Hepatocyte (in vitro differentiated cells): ENCODE data around the gene MYO18B. TPM values are rescaled to one million over a fixed set of nuclear protein-coding genes. Genes with fewer than 3 reads are reported as not detected.
"Not testable (repeated sequence)": the region's sequence is repeated elsewhere in the genome, so short reads cannot be mapped to it uniquely, and the experiment has no call there.

ENCODE experiments used
- DNase-seq: peaks from one replicate; pipeline ENCODE4 v3.0.0-alpha.2; 2016; ENCODE audit warnings: low spot score
- H2AFZ ChIP-seq: fragments of 200-600 bp; sonication (generic); 2 replicates; pipeline ENCODE4 v1.6.0; 2016; ENCODE audit warnings: antibody characterized with exemption, mild to moderate bottlenecking
- H3K27ac ChIP-seq: fragments of 200-600 bp; sonication (generic); 2 replicates; pipeline ENCODE4 v1.5.1; 2016; ENCODE audit warnings: mild to moderate bottlenecking
- H3K27me3 ChIP-seq: fragments of 200-600 bp; sonication (generic); 2 replicates; pipeline ENCODE4 v1.6.1; 2016
- H3K36me3 ChIP-seq: fragments of 200-600 bp; sonication (generic); replicated peaks from 2 replicates; pipeline ENCODE4 v1.5.1; 2016; ENCODE audit warnings: low read depth; ENCODE audit not compliant: insufficient read depth
- H3K4me1 ChIP-seq: fragments of 200-600 bp; sonication (generic); 2 replicates; pipeline ENCODE4 v1.5.1; 2016; ENCODE audit warnings: mild to moderate bottlenecking, moderate library complexity; ENCODE audit not compliant: insufficient read depth
- H3K4me2 ChIP-seq: fragments of 200-600 bp; sonication (generic); 2 replicates; pipeline ENCODE4 v1.6.0; 2016
- H3K4me3 ChIP-seq: fragments of 200-600 bp; sonication (generic); 2 replicates; pipeline ENCODE4 v1.5.1; 2016; ENCODE audit warnings: mild to moderate bottlenecking
- H3K79me2 ChIP-seq: fragments of 200-600 bp; sonication (generic); 2 replicates; pipeline ENCODE4 v1.6.0; 2017; ENCODE audit warnings: mild to moderate bottlenecking
- H3K9me2 ChIP-seq: fragments of 200-600 bp; sonication (generic); replicated peaks from 2 replicates; pipeline ENCODE4 v1.6.0; 2017; ENCODE audit warnings: mild to moderate bottlenecking; ENCODE audit not compliant: insufficient read depth
- H3K9me3 ChIP-seq: fragments of 200-600 bp; sonication (generic); 2 replicates; pipeline ENCODE4 v1.5.1; 2016; ENCODE audit warnings: low read depth, mild to moderate bottlenecking
- H4K20me1 ChIP-seq: fragments of 200-600 bp; sonication (generic); 2 replicates; pipeline ENCODE4 v1.6.0; 2016; ENCODE audit warnings: mild to moderate bottlenecking; ENCODE audit not compliant: insufficient read depth, poor library complexity, severe bottlenecking
- EZH2 ChIP-seq: fragments of 200-600 bp; sonication (generic); IDR thresholded peaks from 2 replicates; pipeline ENCODE4 v1.6.1; 2016; ENCODE audit warnings: antibody characterized with exemption, mild to moderate bottlenecking, borderline replicate concordance
- EZH2phosphoT487 ChIP-seq: fragments of 200-600 bp; sonication (generic); IDR thresholded peaks from one replicate; pipeline ENCODE4 v1.6.1; 2018; ENCODE audit warnings: antibody characterized with exemption, mild to moderate bottlenecking, low read depth, moderate library complexity; ENCODE audit not compliant: unreplicated experiment, severe bottlenecking
- WGBS: methylation state at CpG from one replicate; pipeline ENCODE4 v1.1.6; 2016; ENCODE audit warnings: low lambda C conversion rate; ENCODE audit errors: missing lambda C conversion rate; 5-methylcytosine and 5-hydroxymethylcytosine counted together
- polyA plus RNA-seq: library from polyadenylated mRNA; unstranded; fragments of >200 nt; fragmentation: Nextera tagmentation; extraction: Ambion mirVana; gene quantifications from 2 replicates; pipeline ENCODE4 v1.2.1, GENCODE V29; 2016
- total RNA-seq: library from RNA; depleted of rRNA; stranded (reverse); fragments of >200 nt; gene quantifications from 2 replicates; pipeline ENCODE4 v1.2.3, GENCODE V29; 2014
- TF ChIP-seq, protein P1 (sequence below): fragments of 200-600 bp; sonication (generic); IDR thresholded peaks from 2 replicates; pipeline ENCODE4 v1.5.1; 2016; ENCODE audit warnings: antibody characterized with exemption, mild to moderate bottlenecking; ENCODE audit not compliant: poor library complexity

The MYO18B gene
- total and polyA plus RNA-seq, 2 experiments from 2014 or later, result 0.23 TPM; not detected in 1

DNA sequence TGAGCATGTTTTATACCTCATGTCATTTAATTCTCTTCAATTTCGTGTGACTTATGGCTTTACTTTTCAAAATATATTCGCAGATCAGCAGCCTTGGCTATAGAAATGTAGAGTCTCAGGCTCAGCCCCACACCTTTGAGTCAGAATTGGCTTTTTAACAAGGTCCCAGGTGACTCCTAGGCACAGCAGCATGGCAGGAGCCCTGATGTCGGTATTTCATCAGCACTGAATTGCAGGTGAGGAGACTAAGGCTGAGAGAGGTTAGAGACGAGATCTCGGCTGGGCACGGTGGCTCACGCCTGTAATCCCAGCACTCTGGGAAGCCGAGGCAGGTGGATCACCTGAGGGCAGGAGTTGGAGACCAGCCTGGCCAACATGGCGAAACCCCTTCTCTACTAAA is 230.4 kb downstream of the MYO18B start:
- Histone ChIP-seq H3K4me2 (no peak overlapping the region), H3K27ac (no peak overlapping the region), H3K9me2 (no peaks in the 10 kb centered on the region), H4K20me1 (no peaks in the 10 kb centered on the region), H2AFZ (no peak overlapping the region), H3K9me3 (no peaks in the 10 kb centered on the region), H3K4me3 (no peak overlapping the region), H3K79me2 (no peaks in the 10 kb centered on the region), H3K36me3 (no peaks in the 10 kb centered on the region), H3K4me1 (no peaks in the 10 kb centered on the region), H3K27me3 (peaks cover 43% of the 10 kb centered on the region)
- TF ChIP-seq EZH2 (no peak), EZH2phosphoT487 (no peak)
- TF ChIP-seq, protein P1, sequence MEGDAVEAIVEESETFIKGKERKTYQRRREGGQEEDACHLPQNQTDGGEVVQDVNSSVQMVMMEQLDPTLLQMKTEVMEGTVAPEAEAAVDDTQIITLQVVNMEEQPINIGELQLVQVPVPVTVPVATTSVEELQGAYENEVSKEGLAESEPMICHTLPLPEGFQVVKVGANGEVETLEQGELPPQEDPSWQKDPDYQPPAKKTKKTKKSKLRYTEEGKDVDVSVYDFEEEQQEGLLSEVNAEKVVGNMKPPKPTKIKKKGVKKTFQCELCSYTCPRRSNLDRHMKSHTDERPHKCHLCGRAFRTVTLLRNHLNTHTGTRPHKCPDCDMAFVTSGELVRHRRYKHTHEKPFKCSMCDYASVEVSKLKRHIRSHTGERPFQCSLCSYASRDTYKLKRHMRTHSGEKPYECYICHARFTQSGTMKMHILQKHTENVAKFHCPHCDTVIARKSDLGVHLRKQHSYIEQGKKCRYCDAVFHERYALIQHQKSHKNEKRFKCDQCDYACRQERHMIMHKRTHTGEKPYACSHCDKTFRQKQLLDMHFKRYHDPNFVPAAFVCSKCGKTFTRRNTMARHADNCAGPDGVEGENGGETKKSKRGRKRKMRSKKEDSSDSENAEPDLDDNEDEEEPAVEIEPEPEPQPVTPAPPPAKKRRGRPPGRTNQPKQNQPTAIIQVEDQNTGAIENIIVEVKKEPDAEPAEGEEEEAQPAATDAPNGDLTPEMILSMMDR, result no peak
- DNase-seq, result no peak
- 66% methylated on average over 9 of the region's 9 CpGs for WGBS

DNA sequence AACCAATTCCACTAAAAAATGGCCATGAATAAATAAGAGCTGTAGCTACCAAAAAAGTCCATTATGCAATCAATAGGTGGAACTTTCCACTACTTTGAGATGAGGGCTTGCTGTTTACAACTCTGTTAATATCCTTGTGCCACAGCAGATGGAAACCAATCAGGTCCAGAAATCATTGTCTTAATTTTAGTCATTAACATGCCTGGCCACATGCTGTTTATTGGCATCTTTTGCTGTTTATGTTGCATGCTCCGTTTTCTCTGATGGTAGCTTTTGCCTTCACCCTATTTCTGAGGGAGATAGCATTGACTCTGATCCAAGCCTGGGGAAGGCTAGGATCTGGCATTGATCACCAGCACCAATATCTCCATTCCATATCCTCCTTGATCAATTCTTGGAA is 234.4 kb downstream of the MYO18B start:
- no peak for DNase-seq
- no peak overlapping the region for H2AFZ ChIP-seq
- H3K4me2 ChIP-seq, result no peak overlapping the region
- H3K36me3 ChIP-seq, result no peaks in the 10 kb centered on the region
- H3K4me1 ChIP-seq, result no peaks in the 10 kb centered on the region
- no peak overlapping the region for H3K27ac ChIP-seq
- TF ChIP-seq EZH2, result no peak
- TF ChIP-seq, protein P1, result no peak
- TF ChIP-seq EZH2phosphoT487, result no peak
- no peaks in the 10 kb centered on the region for H3K9me2 ChIP-seq
- peaks cover 35% of the 10 kb centered on the region for H3K27me3 ChIP-seq
- WGBS, result 81% methylated on average over 1 of the region's 1 CpG
- H3K79me2 ChIP-seq, result no peaks in the 10 kb centered on the region
- no peaks in the 10 kb centered on the region for H3K9me3 ChIP-seq
- no peak overlapping the region for H3K4me3 ChIP-seq
- no peaks in the 10 kb centered on the region for H4K20me1 ChIP-seq

DNA sequence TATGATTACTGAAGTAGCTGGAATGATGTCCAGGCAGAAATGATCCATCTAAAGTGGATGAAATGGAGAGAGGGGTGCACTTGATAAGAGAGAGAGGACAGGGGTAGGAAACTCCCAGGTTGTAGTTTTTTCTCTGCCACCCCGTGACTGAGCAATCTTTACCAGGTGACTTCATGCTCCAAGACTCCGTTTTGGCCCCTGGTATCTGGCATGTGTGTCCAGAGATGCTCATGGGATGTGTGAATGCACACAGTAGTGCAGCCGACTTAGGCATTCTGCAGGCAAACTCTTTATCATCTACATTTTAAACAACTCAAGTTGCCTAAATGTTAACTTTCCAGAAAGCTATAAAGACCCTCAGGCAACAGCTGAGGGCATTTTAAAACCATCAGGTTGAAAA is 238.0 kb downstream of the MYO18B start:
- no peaks in the 10 kb centered on the region for H3K4me1 ChIP-seq
- H3K9me3 ChIP-seq, result no peaks in the 10 kb centered on the region
- no peak overlapping the region for H2AFZ ChIP-seq
- DNase-seq, result no peak
- H3K79me2 ChIP-seq, result no peaks in the 10 kb centered on the region
- H3K9me2 ChIP-seq, result no peaks in the 10 kb centered on the region
- peaks cover 17% of the 10 kb centered on the region for H3K27me3 ChIP-seq
- no peaks in the 10 kb centered on the region for H3K36me3 ChIP-seq
- H3K4me2 ChIP-seq, result no peak overlapping the region
- no peaks in the 10 kb centered on the region for H4K20me1 ChIP-seq
- H3K4me3 ChIP-seq, result no peak overlapping the region
- TF ChIP-seq EZH2phosphoT487, result no peak
- TF ChIP-seq, protein P1, result no peak
- TF ChIP-seq EZH2, result no peak
- WGBS, result 69% methylated on average over 3 of the region's 3 CpGs
- H3K27ac ChIP-seq, result no peak overlapping the region

DNA sequence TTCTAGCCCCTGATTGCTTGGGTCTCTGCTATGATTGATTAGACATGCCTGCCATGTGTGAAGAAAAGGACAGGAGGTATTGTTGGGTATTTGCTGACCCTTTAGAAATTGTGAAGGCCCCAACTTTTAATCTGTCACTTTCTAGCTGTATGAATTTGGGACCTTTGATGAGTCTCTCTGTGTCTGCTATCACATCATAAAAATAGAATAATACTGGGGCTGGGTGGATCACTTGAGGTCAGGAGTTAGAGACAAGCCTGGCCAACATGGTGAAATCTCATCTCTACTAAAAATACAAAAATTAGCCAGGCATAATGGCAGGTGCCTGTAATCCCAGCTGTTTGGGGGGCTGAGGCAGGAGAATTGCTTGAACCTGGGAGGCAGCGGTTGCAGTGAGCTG is 242.9 kb downstream of the MYO18B start:
- not testable (repeated sequence) for H3K27ac ChIP-seq, DNase-seq, H3K9me2 ChIP-seq, H3K79me2 ChIP-seq, H3K4me1 ChIP-seq, H3K36me3 ChIP-seq, H2AFZ ChIP-seq, H3K4me3 ChIP-seq, H3K4me2 ChIP-seq, H3K9me3 ChIP-seq, H4K20me1 ChIP-seq
- peaks cover 16% of the 10 kb centered on the region for H3K27me3 ChIP-seq
- 96% methylated on average over 1 of the region's 1 CpG for WGBS
